Measurements from ENCODE around the gene ANXA1.
"Not testable (repeated sequence)": the region's sequence is repeated elsewhere in the genome, so short reads cannot be mapped to it uniquely, and the experiment has no call there.

Gene ANXA1, protein sequence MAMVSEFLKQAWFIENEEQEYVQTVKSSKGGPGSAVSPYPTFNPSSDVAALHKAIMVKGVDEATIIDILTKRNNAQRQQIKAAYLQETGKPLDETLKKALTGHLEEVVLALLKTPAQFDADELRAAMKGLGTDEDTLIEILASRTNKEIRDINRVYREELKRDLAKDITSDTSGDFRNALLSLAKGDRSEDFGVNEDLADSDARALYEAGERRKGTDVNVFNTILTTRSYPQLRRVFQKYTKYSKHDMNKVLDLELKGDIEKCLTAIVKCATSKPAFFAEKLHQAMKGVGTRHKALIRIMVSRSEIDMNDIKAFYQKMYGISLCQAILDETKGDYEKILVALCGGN

DNA sequence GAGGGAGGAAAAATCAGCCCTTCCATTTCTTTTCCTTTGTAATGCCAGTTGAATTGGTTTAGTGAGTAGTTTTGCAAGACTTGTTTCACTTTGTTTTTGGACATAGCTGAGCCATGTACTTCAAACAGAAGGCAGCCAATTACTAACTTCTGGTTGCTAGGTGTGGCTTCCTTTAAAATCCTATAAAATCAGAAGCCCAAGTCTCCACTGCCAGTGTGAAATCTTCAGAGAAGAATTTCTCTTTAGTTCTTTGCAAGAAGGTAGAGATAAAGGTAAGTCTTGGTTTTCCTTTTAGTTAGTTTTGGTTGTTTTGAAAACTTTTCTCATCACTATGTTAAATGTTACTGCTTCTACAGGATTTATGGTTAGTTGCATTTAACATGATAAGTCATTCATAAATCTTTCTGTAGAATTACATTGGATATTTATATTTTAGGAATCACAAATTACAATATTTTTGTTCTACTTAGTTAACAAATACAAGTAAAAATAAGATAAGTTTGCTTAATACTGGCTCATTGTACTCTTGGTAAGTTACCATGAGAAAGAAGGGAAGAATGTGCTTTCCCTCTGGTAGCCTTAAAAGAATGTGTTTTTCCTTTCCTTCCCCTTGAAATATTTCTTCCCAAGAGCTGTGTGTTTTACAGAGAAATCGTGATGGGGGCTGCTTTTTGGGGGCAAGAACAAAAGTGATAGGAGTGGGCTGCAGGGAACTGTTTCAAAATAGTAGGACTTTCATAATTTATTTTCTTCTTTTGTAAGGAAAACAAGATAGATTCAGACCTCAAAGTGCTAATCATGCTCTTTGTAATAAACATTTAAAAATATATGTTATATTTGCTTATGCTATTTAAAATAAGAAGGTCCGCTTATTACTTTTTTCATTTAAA, at the start of gene ANXA1:
Gene ANXA1 (plus strand): TSS at position 213 of the 890 bp plus-strand sequence. CDS start 6,671 bp downstream, outside the sequence.
- TF ChIP-seq, protein P1, sequence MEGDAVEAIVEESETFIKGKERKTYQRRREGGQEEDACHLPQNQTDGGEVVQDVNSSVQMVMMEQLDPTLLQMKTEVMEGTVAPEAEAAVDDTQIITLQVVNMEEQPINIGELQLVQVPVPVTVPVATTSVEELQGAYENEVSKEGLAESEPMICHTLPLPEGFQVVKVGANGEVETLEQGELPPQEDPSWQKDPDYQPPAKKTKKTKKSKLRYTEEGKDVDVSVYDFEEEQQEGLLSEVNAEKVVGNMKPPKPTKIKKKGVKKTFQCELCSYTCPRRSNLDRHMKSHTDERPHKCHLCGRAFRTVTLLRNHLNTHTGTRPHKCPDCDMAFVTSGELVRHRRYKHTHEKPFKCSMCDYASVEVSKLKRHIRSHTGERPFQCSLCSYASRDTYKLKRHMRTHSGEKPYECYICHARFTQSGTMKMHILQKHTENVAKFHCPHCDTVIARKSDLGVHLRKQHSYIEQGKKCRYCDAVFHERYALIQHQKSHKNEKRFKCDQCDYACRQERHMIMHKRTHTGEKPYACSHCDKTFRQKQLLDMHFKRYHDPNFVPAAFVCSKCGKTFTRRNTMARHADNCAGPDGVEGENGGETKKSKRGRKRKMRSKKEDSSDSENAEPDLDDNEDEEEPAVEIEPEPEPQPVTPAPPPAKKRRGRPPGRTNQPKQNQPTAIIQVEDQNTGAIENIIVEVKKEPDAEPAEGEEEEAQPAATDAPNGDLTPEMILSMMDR (IDR thresholded peaks at IDR 0.05; ENCODE audit: low read depth, low read length): no peak
- H3K4me3 ChIP-seq (ENCODE audit: low read depth, low read length): peak within 1 kb of the TSS; percentile 72

DNA sequence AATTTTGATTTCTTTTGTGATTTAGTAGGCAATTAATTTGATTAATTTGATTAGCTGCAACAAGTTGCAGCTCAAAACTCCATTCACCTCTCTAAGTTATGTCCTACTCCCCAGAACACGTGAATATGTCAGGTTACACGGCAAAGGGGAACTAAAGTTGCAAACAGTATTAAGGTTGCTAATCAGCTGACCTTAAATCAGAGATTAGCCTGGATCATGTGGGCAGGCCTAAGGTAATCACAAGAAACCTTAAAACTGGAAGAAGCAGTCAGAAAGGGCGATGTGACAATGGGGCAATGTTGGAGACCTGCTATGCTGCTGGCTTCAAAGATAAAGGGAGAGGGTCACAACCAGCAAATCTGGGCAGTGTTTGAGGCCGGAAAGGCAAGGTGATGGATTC, 47.3 kb upstream of the ANXA1 start:
- TF ChIP-seq, protein P1 (IDR thresholded peaks at IDR 0.05; ENCODE audit: low read depth, low read length): no peak
- no peak overlapping the region for H3K4me3 ChIP-seq (ENCODE audit: low read depth, low read length)

DNA sequence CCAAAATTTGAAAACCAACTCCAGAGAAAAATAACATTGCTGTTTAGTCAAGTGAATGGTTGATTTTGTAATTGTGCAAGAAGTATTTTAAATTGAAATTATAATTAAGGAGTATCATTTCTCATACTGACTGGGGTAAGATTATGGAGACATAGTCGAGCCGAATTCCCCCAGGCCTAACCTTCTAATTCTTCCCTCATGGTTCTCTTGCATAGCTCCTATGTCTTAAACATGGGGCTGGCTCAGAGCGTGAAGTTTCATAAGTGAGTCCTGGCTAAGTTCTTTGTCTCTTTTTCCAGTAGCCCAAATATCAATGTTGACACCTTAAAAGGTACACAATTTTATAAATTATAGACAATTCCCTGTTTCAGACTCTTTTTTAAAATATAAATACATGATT, 46.7 kb upstream of the ANXA1 start:
- TF ChIP-seq, protein P1 (IDR thresholded peaks at IDR 0.05; ENCODE audit: low read depth, low read length): no peak
- H3K4me3 ChIP-seq (ENCODE audit: low read depth, low read length): no peak overlapping the region

DNA sequence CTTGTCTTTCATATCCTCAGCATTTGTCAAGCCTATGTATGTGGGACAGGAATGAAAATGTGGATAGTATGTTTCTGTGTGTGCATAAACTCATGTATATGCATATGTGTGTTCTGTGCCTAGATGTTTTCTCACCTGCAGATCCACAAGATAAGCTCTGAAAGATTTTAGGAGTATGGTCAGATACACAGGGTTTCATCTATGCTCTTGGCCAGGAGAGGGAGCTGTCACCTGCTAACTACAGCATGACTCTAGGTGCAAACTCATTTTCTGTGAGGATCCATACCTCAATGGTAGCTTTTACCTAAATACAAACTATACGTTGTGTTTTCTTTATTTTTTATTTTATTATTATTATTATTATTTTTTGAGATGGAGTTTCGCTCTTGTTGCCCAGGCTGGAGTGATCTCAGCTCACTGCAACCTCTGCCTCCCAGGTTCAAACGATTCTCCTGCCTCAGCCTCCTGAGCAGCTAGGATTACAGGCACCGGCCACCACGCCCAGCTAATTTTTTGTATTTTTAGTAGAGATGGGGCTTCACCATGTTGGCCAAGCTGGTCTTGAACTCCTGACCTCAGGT, 44.1 kb upstream of the ANXA1 start:
- H3K4me3 ChIP-seq (ENCODE audit: low read depth, low read length): not testable (repeated sequence)
- TF ChIP-seq, protein P1 (IDR thresholded peaks at IDR 0.05; ENCODE audit: low read depth, low read length): peak; percentile 71

DNA sequence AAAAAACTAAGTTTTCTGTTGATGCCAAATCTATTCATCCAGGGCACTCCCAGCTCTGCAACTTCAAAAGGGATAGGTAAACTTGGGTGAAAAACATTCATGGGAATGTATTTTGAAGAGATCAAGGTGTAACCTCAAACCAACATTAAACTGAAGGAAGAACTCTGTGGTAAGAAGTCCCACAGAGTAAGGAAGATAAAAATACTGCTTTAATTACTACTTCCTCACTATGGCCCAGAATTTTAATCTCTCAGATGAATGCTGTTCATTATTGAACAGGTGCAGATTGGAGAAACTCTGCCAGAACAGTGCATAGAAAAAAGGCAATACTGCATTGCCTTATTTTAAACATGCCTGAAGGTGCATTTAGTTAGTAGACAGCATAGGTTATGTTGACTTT, 37.6 kb upstream of the ANXA1 start:
- TF ChIP-seq, protein P1 (IDR thresholded peaks at IDR 0.05; ENCODE audit: low read depth, low read length): no peak
- H3K4me3 ChIP-seq (ENCODE audit: low read depth, low read length): no peak overlapping the region

DNA sequence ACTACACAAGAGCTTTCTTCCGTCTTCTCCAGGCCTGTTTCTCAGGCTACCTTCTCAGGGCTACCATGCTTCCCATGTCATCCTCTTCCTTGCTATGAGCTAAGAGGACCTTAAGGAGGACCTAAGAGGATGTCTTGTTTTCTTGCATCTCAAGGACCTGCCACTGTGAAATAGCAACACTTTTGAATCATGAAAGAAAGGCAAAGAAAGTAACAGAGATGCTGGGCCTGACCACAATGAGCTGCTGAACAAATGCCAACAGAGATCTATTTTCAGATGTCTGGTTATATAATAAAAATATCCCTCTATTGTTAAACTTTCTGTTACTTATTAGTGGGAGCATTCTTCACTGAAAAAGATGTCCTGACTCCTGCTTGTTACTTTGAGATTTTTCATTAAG, 36.7 kb upstream of the ANXA1 start:
- TF ChIP-seq, protein P1 (IDR thresholded peaks at IDR 0.05; ENCODE audit: low read depth, low read length): no peak
- H3K4me3 ChIP-seq (ENCODE audit: low read depth, low read length): no peak overlapping the region

Data from WI38 (cell line).